HG03442 (cell line): ENCODE measurements around the gene RAB28.

ENCODE experiments used
- ATAC-seq: cut with Tn5 transposase; IDR thresholded peaks from one replicate; pipeline ENCODE4 v1.9.1; 2021; ENCODE audit warnings: mild to moderate bottlenecking, moderate library complexity; ENCODE audit not compliant: unreplicated experiment

Gene RAB28

GRCh38 chr4:13323921-13324320, 160.2 kb downstream of the RAB28 start:
- ATAC-seq = no peak

DNA sequence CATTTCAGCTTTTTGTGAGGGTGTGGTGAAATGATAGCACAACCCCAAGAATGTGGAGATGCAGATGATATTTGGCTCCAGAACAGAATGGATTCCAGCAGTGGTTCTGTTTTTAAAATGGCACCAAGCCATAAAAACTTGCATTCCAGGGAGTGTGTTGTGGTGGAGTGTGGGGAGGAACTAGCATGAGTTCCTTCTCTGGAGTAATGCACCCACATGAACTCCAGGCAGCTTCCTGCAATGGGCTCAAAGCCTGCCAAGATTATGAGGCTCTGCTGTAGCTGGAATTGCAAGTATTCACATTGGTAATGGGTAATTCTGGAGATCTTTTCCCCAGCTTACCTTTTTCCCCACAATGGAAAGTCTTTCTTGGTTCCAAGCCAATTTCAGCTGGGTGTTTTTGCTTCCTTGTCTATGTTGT, 161.4 kb downstream of the RAB28 start:
- ATAC-seq = no peak
